AG04450 (cell line): ENCODE measurements around the gene CPVL. TPM values are rescaled to one million over a fixed set of nuclear protein-coding genes. Genes with fewer than 3 reads are reported as not detected.

ENCODE experiments used
- CTCF ChIA-PET: fragments of 300-600, 350-600 bp; formaldehyde crosslinking; extraction: SDS; loops from one replicate; lab custom pipeline; 2022; ENCODE audit warnings: antibody characterized with exemption, inconsistent platforms; lab: Charles Lee
- POLR2A ChIA-PET: fragments of 350-600 bp; formaldehyde crosslinking; extraction: SDS; loops from one replicate; lab custom pipeline; 2021; ENCODE audit warnings: antibody characterized with exemption, inconsistent platforms; lab: Yijun Ruan, JAX
- DNase-seq: peaks from one replicate; pipeline ENCODE4 v3.0.0-alpha.2; 2011; ENCODE audit warnings: low read depth, low spot score
- H3K27ac ChIP-seq: one replicate; pipeline ENCODE4 v1.5.1; 2012; ENCODE audit warnings: low read depth, low read length, control low read depth
- H3K27me3 ChIP-seq: one replicate; pipeline ENCODE4 v1.6.0; 2012; ENCODE audit warnings: low read length; ENCODE audit not compliant: control insufficient read depth, insufficient read depth
- H3K4me3 ChIP-seq: 2 replicates; pipeline ENCODE4 v1.5.1; 2011; ENCODE audit warnings: mild to moderate bottlenecking, low read depth, low read length, control low read depth
- H3K9me3 ChIP-seq: 2 replicates; pipeline ENCODE4 v1.5.1; 2012; ENCODE audit warnings: low read length; ENCODE audit not compliant: control insufficient read depth, insufficient read depth
- polyA plus RNA-seq: library from polyadenylated mRNA; depleted of rRNA; stranded (reverse); fragments of >200 nt; gene quantifications from 2 replicates; pipeline ENCODE4 v1.2.3, GENCODE V29; 2011
- TF ChIP-seq, protein P1 (sequence below): IDR thresholded peaks from 2 replicates; pipeline ENCODE4 v1.5.1; 2011; ENCODE audit warnings: low read depth, low read length, control low read depth, inconsistent platforms

Gene CPVL
- polyA plus RNA-seq, 1 experiment = not detected

DNA sequence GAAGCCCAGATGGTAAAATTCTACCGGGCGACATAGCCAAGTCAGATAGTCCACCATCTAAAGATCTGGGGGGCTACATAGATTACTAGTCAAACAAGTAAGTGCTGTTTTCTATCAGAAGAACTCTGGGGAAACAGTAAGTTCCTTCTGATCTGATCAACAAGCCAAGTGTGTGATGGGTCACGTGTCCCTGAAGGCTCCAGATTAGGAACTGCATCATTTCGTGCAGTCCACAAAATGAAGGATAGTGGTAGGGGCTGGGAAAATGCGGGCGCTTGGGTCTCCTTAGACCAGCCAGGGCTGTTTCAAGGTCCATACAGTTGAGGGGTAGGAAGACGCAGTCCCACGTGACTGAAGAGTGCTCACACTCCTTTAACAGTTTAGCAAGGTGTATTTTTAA, 46.5 kb upstream of the CPVL start:
- no peak overlapping the region for H3K27ac ChIP-seq
- H3K9me3 ChIP-seq = no peaks in the 10 kb centered on the region; the same call in 1 of the 2 replicates
- CTCF ChIA-PET = no interaction called here
- TF ChIP-seq, protein P1, sequence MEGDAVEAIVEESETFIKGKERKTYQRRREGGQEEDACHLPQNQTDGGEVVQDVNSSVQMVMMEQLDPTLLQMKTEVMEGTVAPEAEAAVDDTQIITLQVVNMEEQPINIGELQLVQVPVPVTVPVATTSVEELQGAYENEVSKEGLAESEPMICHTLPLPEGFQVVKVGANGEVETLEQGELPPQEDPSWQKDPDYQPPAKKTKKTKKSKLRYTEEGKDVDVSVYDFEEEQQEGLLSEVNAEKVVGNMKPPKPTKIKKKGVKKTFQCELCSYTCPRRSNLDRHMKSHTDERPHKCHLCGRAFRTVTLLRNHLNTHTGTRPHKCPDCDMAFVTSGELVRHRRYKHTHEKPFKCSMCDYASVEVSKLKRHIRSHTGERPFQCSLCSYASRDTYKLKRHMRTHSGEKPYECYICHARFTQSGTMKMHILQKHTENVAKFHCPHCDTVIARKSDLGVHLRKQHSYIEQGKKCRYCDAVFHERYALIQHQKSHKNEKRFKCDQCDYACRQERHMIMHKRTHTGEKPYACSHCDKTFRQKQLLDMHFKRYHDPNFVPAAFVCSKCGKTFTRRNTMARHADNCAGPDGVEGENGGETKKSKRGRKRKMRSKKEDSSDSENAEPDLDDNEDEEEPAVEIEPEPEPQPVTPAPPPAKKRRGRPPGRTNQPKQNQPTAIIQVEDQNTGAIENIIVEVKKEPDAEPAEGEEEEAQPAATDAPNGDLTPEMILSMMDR = no peak
- no peak overlapping the region for H3K4me3 ChIP-seq
- no peak for DNase-seq
- POLR2A ChIA-PET = no interaction called here
- H3K27me3 ChIP-seq = peaks cover 33% of the 10 kb centered on the region

DNA sequence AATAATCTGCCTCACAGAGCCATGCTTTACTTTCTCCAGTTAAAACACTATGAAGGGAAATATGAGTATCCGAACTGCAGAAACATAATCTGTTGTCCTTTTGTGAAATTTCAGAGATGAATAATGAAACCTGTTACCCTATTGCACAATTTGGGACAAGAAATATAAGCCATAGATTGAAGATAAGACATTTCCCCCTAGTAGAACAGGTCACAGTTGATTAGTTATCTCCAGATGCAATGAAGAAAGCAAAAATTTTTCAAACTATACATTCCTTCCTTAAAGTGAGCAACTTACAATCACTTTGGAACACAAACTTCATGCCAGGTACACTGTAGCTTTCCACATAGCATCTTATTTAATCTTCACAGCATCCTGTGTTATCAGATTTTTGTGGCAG, 46.0 kb upstream of the CPVL start:
- Histone ChIP-seq H3K27ac (no peak overlapping the region), H3K27me3 (peaks cover 33% of the 10 kb centered on the region), H3K4me3 (no peak overlapping the region), H3K9me3 (no peaks in the 10 kb centered on the region; the same call in 1 of the 2 replicates)
- ChIA-PET POLR2A (no interaction called here), CTCF (no interaction called here)
- TF ChIP-seq, protein P1 = no peak
- no peak for DNase-seq

DNA sequence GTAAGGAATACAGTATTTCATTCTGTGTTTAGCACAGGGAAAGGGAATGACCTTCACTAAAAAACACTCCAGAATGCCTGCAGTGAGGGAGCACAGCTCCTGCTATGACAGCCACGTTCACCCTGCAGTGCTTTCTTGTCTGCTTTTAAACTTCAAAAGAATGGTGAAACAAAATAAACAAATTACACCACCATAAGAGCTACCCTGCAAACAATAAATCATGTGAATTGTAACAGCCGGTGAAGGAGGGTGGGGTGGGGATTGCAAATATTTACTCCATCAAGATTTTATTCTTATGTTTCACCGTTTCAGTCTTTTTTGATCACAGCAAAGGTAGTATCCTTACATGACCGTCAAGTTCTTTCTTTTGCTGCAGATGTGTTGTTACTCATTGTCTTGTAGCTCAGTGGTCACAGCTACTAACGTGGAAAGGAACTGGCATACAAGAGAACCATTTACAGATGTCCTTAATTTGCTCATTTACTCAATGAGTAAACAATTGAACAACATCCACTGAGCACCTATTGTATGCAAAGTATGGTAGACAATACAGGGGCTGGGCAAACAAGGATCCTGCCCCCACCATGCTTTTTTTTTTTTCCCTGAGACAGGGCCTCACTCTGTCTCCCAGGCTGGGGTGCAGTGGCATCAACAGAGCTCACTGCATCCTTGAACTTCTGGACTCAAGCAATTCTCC, 44.2 kb upstream of the CPVL start:
- Histone ChIP-seq H3K9me3 (no peaks in the 10 kb centered on the region; the same call in 1 of the 2 replicates), H3K27ac (no peak overlapping the region), H3K27me3 (peaks cover 26% of the 10 kb centered on the region), H3K4me3 (no peak overlapping the region)
- ChIA-PET CTCF (interaction anchor here (0.8 to 3.7 kb wide), 5 partner anchors 8 to 274 kb away, joined by 4 to 46 read pairs (median 6); no protein-coding TSS in a partner anchor), POLR2A (no interaction called here)
- TF ChIP-seq, protein P1 = no peak
- DNase-seq = no peak

DNA sequence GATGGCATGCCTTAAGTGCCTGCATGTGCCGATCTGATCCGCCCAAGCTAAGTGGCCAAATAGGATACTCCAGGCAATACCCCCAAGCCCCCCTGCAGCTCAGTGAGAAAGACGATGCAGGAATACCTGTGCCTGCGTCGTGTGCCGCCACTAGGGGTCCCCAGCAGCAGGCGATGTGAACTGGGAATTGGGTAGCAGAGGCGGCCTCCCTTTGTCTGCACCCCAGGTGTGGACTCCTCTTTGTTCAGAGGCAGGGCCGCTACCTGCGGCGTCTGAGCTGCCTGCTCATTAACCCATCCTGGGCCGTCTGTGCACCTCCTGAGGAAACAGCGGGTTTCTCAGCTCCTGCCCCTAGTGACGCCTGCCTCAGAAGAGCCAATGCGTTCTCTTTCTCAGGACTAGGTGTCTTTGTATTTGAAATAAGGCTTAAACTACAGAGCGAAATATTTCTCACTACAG, 43.4 kb upstream of the CPVL start:
- Histone ChIP-seq H3K27me3 (peaks cover 20% of the 10 kb centered on the region), H3K4me3 (no peak overlapping the region), H3K27ac (no peak overlapping the region), H3K9me3 (no peaks in the 10 kb centered on the region; the same call in 1 of the 2 replicates)
- ChIA-PET POLR2A (no interaction called here), CTCF (interaction anchor here (0.6 to 3.7 kb wide), 7 partner anchors 9 to 590 kb away, joined by 3 to 46 read pairs (median 4); no protein-coding TSS in a partner anchor)
- DNase-seq = no peak
- TF ChIP-seq, protein P1 = peak; percentile 67

DNA sequence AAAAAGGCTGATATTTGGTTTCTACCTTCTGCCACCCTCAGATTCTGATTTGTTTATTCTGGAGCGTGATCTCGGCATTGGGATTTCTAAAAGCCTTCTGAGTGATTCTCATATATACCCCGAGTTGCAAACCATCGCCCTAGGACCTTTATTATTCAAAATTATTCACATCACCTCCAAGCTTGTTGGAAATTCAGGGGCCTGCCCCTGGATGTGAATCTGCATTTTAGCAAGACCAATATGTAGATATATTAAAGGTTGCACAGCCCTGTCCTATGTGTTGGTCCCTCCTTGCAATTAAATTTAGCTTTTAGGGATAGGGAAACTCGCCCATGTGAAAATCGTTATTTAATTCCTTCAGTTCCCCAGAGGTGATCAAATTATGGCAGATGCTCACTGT, 39.3 kb upstream of the CPVL start:
- H3K4me3 ChIP-seq = no peak overlapping the region
- H3K27me3 ChIP-seq = peaks cover 4% of the 10 kb centered on the region
- no peak overlapping the region for H3K27ac ChIP-seq
- DNase-seq = no peak
- H3K9me3 ChIP-seq = no peaks in the 10 kb centered on the region; the same call in 1 of the 2 replicates
- TF ChIP-seq, protein P1 = no peak
- ChIA-PET CTCF (no interaction called here), POLR2A (no interaction called here)
